Panc1 (cell line): ENCODE results near the gene CATSPERB.

ENCODE experiments used
- CTCF ChIP-seq: fragments of 450-650 bp; IDR thresholded peaks from 2 replicates; pipeline ENCODE4 v1.5.1; 2017; ENCODE audit warnings: mild to moderate bottlenecking
- POLR2AphosphoS5 ChIP-seq: IDR thresholded peaks from 2 replicates; pipeline ENCODE4 v1.6.1; 2012; ENCODE audit warnings: mild to moderate bottlenecking, low read depth, low read length, moderate library complexity

GRCh38 chr14:91708795-91709194 lies 23.1 kb downstream of the CATSPERB start:
- TF ChIP-seq CTCF: no peak
- TF ChIP-seq POLR2AphosphoS5: no peak
